Epithelial cell of prostate (primary cell): Measurements from ENCODE around the gene RNF126.
"Not testable (repeated sequence)": the region's sequence is repeated elsewhere in the genome, so short reads cannot be mapped to it uniquely, and the experiment has no call there.

ENCODE experiments used
- DNase-seq: peaks from one replicate; pipeline ENCODE4 v3.0.0-alpha.2; 2011; ENCODE audit warnings: low read depth, low spot score
- H3K27ac ChIP-seq: fragments of 450-650 bp; 2 replicates; pipeline ENCODE4 v1.5.1; 2017; ENCODE audit warnings: mild to moderate bottlenecking

Gene RNF126

GRCh38 chr19:633068-633785 lies 29.8 kb downstream of the RNF126 start, which contains the start of gene POLRMT:
Gene POLRMT (minus strand): TSS chr19:633537. CDS start chr19:633512, 25 bp downstream.
- peak within 1 kb of the TSS; percentile 42 for H3K27ac ChIP-seq
- peak; percentile 89 for DNase-seq

DNA sequence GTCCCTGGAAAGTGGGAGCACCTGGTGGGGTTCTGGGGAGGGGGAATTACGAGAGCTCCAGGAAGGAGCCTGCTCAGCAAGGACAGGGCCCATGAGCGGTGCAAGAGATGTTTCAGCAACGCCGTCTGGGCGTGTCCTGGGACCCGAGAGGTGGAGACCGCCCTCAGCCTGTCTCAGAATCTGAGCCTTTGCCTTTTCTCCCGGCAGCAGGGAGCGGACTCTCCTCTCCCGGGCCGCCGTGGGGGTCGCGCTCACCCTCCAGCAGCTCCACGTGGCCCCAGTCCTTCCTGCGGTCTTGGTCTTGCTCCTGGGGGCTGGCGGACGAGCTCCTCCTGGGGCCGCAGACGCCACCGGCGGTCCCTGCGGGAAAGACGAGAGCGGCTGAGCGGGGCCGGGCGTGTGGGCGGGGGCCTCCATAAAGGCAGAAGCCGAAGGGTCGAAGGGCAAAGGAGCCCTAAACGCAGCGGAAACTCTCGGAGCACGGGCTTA lies 30.4 kb downstream of the RNF126 start:
- H3K27ac ChIP-seq = peak overlapping the region; percentile 42
- DNase-seq = no peak

DNA sequence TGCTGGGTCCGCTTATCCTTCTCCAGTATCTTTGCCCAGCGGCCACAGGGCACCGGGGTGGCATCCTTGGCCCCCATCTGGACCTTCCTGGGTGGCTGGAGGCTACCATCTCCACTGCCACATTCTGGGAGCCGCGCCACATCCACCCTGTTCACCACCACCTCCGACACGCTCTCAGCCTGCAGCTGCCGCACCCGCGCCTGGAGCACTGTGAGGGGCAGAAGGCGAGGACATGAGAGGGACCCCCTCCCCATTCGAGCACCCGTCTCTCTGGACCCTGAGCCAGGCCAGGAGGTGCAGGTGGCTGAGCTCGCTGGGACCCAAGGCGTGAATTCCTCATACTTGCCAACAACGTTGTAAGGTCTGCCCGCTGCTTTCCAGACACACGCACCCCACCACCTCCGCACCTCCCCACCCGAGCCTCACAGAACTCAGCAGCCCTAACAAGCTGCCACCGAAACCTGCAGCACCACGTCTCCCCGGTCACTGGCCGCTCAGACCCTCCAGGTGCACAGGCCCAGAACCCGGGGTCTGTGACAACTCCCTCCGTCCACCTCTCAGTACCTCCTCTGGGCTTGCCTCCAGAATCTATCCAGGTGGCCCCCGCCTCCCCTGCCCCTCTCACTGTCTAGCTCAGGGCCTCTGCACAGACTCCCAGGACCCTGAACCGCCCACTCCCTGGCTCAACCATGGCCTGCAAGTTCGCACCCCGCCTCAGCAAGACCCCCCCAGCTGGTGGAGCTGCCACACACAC lies 32.9 kb downstream of the RNF126 start:
- no peak overlapping the region for H3K27ac ChIP-seq

GRCh38 chr19:629515-629914 lies 33.5 kb downstream of the RNF126 start:
- H3K27ac ChIP-seq, DNase-seq: not testable (repeated sequence)

More for the DNA sequence above, 32.9 kb downstream of the RNF126 start:
- no peak for DNase-seq

- no peak overlapping the region for H3K27ac ChIP-seq
- no peak for DNase-seq
Observed at GRCh38 chr19:628168-628567, 34.8 kb downstream of the RNF126 start.

DNA sequence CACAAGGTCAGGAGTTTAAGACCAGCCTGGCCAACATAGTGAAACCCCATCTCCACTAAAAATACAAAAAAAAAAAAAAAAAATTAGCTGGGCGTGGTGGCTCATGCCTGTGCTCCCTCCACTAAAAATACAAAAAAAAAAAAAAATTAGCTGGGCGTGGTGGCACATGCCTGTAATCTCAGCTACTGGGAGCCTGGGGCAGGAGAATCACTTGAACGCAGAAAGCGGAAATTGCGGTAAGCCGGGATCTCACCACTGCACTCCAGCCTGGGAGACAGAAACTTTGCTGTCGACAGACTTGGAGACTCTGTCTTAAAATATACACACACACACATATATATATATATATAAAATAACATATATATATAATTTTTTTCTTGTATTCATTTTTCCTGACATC lies 36.4 kb downstream of the RNF126 start:
- not testable (repeated sequence) for H3K27ac ChIP-seq, DNase-seq

DNA sequence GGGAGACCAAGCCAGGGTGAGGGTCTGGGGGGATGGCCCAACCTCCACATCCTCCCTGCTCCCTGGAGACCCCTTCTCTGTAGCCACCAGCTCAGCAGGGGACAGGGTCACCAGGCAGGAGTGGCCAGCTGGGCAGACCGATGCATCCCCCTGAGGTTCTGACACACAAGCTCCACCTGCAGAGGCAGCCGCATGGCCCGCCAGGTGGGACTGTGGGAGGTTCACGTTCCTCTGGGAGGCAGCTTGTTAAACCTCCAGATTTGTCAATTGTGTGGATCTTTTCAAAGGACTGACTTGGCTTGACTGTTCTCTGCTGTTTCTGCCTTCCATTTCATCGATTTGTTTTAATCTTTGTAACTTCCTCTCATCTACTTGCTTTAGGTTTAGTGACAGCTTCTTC lies 37.8 kb downstream of the RNF126 start:
- DNase-seq = no peak
- no peak overlapping the region for H3K27ac ChIP-seq

GRCh38 chr19:624433-625109 lies 38.4 kb downstream of the RNF126 start:
- H3K27ac ChIP-seq = no peak overlapping the region

GRCh38 chr19:623974-624373 lies 39.0 kb downstream of the RNF126 start:
- H3K27ac ChIP-seq = no peak overlapping the region
- no peak for DNase-seq

More at GRCh38 chr19:624433-625109, 38.4 kb downstream of the RNF126 start:
- DNase-seq = no peak

GRCh38 chr19:623175-623916 lies 39.7 kb downstream of the RNF126 start:
- H3K27ac ChIP-seq = no peak overlapping the region
- no peak for DNase-seq

DNA sequence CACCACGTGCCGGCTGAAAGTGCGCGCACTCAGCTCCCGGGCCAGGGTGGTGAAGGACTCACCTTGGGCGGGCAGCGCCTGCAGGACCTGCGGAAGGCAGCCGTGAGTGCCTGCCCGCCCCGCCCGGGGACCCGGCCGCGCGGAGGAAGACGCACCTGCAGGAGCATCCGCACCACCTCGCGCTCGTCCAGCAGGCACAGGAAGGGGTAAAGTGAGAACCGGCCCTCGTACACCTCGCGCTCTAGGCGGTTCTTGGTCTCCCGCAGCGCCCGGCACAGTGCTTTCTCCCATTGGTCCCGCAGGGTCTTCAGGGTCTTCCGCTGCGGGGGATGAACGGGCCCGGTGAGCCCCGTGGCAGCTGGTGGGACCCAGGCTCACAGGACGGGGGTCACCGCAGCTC lies 40.3 kb downstream of the RNF126 start:
- no peak for DNase-seq
- no peak overlapping the region for H3K27ac ChIP-seq

- DNase-seq = no peak
- no peak overlapping the region for H3K27ac ChIP-seq
Observed at GRCh38 chr19:621819-622218, 41.2 kb downstream of the RNF126 start.

DNA sequence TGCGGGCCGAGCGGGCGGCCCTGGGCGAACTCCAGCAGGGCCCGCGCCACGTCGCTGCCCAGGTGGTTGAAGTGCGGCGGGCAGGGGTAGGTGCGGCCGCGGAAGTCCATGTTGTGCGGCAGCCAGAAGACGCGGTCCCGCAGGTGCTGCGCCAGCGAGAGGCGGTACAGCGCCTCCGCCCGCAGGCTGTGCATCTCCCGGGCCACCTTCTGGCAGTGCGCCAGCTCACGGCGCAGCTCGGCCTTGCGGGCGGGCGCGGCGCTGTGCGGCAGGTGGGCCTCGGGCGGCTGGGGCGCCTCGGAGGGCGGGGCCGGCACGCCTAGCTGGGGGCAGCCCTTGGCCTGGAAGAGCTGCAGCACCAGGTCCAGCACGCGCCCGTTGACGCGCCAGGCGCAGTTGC lies 41.8 kb downstream of the RNF126 start:
- not testable (repeated sequence) for H3K27ac ChIP-seq, DNase-seq

DNA sequence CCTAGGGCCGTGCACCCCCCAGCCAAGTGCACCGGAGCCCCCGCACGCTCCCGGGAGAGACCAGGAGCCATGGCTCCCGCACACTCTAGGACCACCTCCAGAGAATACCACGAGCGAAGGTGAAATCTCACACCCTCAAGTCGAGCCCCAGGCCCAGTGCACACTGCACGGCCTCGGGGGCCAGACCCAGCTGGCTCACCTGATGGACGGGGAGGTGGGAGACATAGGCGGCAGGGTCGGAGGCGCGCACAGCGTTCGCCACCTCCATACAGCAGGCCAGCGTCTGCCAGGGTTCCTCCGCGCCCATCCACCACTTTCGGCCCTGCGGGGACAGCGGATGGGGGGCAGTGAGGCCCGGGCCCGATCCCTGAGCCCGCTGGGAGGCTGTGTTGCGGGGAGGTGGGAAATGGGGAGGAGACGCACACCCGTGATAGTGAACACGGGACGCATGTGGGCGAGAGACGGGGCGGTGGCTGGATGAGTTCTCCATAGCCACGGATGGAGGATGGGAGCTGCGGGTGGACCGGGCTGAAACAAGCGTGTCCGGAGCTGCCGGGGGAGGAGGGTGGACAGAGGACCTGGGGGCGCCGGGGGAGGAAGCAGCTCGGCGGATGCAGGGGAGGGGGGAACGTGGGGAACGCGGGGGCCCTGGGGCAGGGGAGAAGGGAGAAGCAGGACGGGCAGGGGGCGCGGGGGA lies 42.7 kb downstream of the RNF126 start:
- no peak overlapping the region for H3K27ac ChIP-seq
- no peak for DNase-seq

DNA sequence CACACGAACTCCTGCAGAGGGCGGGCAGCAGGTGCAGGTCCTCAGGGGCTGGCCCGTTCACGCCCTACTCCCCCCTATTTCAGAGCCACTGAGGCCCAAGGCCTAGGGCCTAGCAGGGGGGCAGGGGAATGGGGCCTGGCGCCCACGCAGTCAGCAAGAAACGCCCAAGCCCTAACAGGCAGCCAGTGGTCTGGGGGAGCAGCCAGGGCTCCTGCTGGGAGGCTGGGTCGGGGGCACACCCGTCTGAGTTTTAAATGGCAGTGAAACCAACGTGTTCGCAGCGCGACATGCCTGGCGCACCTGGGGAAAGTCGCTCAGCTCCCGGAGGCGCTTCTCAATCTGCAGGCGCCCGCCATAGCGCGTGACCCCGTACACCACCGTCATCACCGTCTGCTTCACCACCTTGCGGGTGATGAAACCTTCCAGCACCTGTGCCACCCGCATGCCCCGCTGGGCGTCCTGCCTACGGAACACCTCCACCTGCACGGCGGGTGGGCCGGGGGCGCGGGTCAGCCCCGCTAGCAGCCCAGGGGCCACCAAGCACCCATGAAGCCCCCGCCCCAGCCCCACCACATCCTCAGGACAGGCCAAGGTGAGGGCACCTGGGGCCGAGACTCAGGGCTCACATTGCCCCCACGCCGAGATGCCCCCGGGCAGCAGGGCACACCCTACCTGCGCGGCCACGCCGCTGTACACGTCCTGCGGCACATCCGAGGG lies 43.6 kb downstream of the RNF126 start:
- H3K27ac ChIP-seq = no peak overlapping the region
- DNase-seq = no peak

DNA sequence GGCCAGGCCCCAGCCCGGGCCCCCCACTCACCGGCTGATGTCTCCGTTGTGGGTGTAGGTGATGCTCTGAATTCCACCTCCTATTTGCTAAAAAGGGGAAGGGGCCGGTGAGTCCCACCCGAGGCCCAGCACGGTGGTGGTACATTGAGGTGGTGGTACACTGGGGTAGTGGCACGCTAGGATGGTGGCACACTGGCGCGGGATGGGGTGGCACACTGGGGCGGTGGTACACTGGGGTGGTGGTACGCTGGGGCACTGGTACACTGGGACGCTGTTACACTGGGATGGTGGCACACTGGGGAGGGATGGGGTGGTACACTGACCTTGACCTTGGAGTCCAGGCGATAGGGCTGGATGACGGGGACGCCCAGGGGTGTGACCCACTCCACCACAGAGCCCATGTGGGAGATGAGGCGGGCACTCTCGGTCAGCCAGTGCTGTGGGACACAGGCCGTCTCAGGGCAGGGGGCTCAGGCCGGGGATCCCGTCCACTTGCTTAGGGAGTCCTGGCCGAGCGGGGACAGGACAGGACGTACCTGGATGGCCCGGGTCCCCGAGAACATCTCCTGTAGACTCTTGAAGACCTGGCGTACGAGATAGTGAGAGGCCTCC lies 44.2 kb downstream of the RNF126 start:
- H3K27ac ChIP-seq = no peak overlapping the region
- no peak for DNase-seq

GRCh38 chr19:618247-618619 lies 44.8 kb downstream of the RNF126 start:
- no peak for DNase-seq
- H3K27ac ChIP-seq = no peak overlapping the region

GRCh38 chr19:617551-618246 lies 45.3 kb downstream of the RNF126 start:
- no peak for DNase-seq
- no peak overlapping the region for H3K27ac ChIP-seq
